K562 (cell line): Measurements from ENCODE around the gene FLOT2. TPM values are rescaled to one million over a fixed set of nuclear protein-coding genes. Genes with fewer than 3 reads are reported as not detected.

ENCODE experiments used
- HMGN3 ChIP-seq: IDR thresholded peaks from 2 replicates; pipeline ENCODE4 v1.6.1; 2011; ENCODE audit warnings: borderline replicate concordance, low read depth, mild to moderate bottlenecking, mixed read lengths, low read length; ENCODE audit not compliant: insufficient read length; ENCODE audit errors: extremely low read depth
- MAFF ChIP-seq: IDR thresholded peaks from 2 replicates; pipeline ENCODE4 v1.6.1; 2012; ENCODE audit warnings: low read length, improper control_type of control experiment
- MAZ ChIP-seq, 2 experiments: fragments of 450-650 bp in 1 of 2; sonication (generic) in 1 of 2; formaldehyde crosslinking; IDR thresholded peaks in 1 of 2; conservative IDR thresholded peaks in 1 of 2; 2 replicates each; pipeline versions ENCODE4 v1.4.0 to v1.5.0; 2020; ENCODE audit warnings: mild to moderate bottlenecking in 1 of 2, missing genetic modification reagents in 1 of 2
- MED1 ChIP-seq: sonication (generic); formaldehyde crosslinking; IDR thresholded peaks from 2 replicates; pipeline ENCODE4 v1.8.1; 2023; ENCODE audit warnings: missing genetic modification reagents, borderline replicate concordance
- MIER1 ChIP-seq: fragments of 450-650 bp; IDR thresholded peaks from 2 replicates; pipeline ENCODE4 v1.6.1; 2016; ENCODE audit warnings: antibody characterized with exemption, mild to moderate bottlenecking, low read depth
- NONO ChIP-seq, 2 experiments: fragments of 200-400 bp in 1 of 2; fragments of 450-650 bp in 1 of 2; formaldehyde crosslinking in 1 of 2; IDR thresholded peaks; 2 replicates each; pipeline ENCODE4 v1.6.1; 2017; ENCODE audit warnings: low read depth in 2 of 2, mild to moderate bottlenecking in 2 of 2, moderate library complexity in 2 of 2, low read length in 1 of 2
- RBM39 ChIP-seq: fragments of 200-400 bp; formaldehyde crosslinking; optimal IDR thresholded peaks from 2 replicates; pipeline ENCODE3; 2018; ENCODE audit warnings: low read depth, low read length
- RCOR1 ChIP-seq, 2 experiments: IDR thresholded peaks; 2 replicates each; pipeline ENCODE4 v1.6.1; 2012; ENCODE audit warnings: low read depth in 2 of 2, low read length in 2 of 2, borderline replicate concordance in 1 of 2, improper control_type of control experiment in 1 of 2
- SAP30 ChIP-seq: fragments of 200-600 bp; sonication (generic); IDR thresholded peaks from 2 replicates; pipeline ENCODE4 v1.6.1; 2012; ENCODE audit warnings: borderline replicate concordance, low read depth, mild to moderate bottlenecking, moderate library complexity, low read length, control low read depth, inconsistent platforms; ENCODE audit not compliant: insufficient read depth, poor library complexity, severe bottlenecking
- SPI1 ChIP-seq: IDR thresholded peaks from 2 replicates; pipeline ENCODE4 v1.6.1; 2011; ENCODE audit warnings: low read depth, low read length, control low read depth, borderline replicate concordance
- TBP ChIP-seq: optimal IDR thresholded peaks from 2 replicates; pipeline ENCODE3; 2011; ENCODE audit warnings: low read depth, low read length, improper control_type of control experiment
- THAP12 ChIP-seq: fragments of 250-450 bp; sonication (Bioruptor Pico); IDR thresholded peaks from 2 replicates; pipeline ENCODE4 v1.9.0; 2021; ENCODE audit warnings: mild to moderate bottlenecking, inconsistent platforms
- ZNF165 ChIP-seq: fragments of 250-450 bp; sonication (Bioruptor Pico); IDR thresholded peaks from 2 replicates; pipeline ENCODE4 v1.4.0; 2020; ENCODE audit warnings: borderline replicate concordance
- ZNF239 ChIP-seq: fragments of 250-450 bp; sonication (Bioruptor Pico); IDR thresholded peaks from 2 replicates; pipeline ENCODE4 v1.4.0; 2020; ENCODE audit warnings: mild to moderate bottlenecking
- ZNF507 ChIP-seq: conservative IDR thresholded peaks from 2 replicates; pipeline ENCODE4 v1.6.1; 2017; ENCODE audit warnings: missing genetic modification characterization, missing compliant biosample characterization
- polyA plus RNA-seq, 8 experiments: library from polyadenylated mRNA; depleted of rRNA in 4 of 8; stranded (reverse) in 5 of 8; unstranded in 3 of 8; fragments of >200 nt; fragmentation: Nextera tagmentation in 2 of 8; fragmentation: Illumina TruSeq in 1 of 8; extraction: Ambion mirVana in 2 of 8; extraction: Trizol in 1 of 8; gene quantifications; 2 replicates each; pipeline versions ENCODE4 v1.2.1 to v1.2.3, GENCODE V29; 2011 to 2014; ENCODE audit warnings: inconsistent platforms in 1 of 8, missing spikeins in 1 of 8
- total RNA-seq, 7 experiments: library from RNA; depleted of rRNA in 6 of 7; stranded (reverse); fragments of >200 nt in 6 of 7; fragmentation: Illumina TruSeq in 2 of 7; extraction: Trizol in 2 of 7; gene quantifications; 2 replicates each; pipeline versions ENCODE4 v1.2.1 to v1.2.3, GENCODE V29; 2011 to 2021; ENCODE audit warnings: low replicate concordance in 1 of 7
- TF ChIP-seq, protein P1 (sequence below), 2 experiments: fragments of 450-650 bp; conservative IDR thresholded peaks; 2 replicates each; pipeline ENCODE4 v1.6.1; 2017; ENCODE audit warnings: mild to moderate bottlenecking in 2 of 2, moderate library complexity in 2 of 2
- TF ChIP-seq, protein P2 (sequence below): fragments of 250-450 bp; sonication (Bioruptor Pico); IDR thresholded peaks from 2 replicates; pipeline ENCODE4 v1.4.0; 2020; ENCODE audit warnings: mild to moderate bottlenecking
- TF ChIP-seq, protein P3 (sequence below): sonication (generic); formaldehyde crosslinking; IDR thresholded peaks from 2 replicates; pipeline ENCODE4 v1.8.0; 2022; ENCODE audit warnings: mild to moderate bottlenecking, low read depth, missing genetic modification reagents

The FLOT2 gene
- total and polyA plus RNA-seq, 9 of the 15 experiments (the other 6 are each of a cell fraction or from before 2014, with no cell fraction given): 17.5 to 138 (median 41.7) TPM

DNA sequence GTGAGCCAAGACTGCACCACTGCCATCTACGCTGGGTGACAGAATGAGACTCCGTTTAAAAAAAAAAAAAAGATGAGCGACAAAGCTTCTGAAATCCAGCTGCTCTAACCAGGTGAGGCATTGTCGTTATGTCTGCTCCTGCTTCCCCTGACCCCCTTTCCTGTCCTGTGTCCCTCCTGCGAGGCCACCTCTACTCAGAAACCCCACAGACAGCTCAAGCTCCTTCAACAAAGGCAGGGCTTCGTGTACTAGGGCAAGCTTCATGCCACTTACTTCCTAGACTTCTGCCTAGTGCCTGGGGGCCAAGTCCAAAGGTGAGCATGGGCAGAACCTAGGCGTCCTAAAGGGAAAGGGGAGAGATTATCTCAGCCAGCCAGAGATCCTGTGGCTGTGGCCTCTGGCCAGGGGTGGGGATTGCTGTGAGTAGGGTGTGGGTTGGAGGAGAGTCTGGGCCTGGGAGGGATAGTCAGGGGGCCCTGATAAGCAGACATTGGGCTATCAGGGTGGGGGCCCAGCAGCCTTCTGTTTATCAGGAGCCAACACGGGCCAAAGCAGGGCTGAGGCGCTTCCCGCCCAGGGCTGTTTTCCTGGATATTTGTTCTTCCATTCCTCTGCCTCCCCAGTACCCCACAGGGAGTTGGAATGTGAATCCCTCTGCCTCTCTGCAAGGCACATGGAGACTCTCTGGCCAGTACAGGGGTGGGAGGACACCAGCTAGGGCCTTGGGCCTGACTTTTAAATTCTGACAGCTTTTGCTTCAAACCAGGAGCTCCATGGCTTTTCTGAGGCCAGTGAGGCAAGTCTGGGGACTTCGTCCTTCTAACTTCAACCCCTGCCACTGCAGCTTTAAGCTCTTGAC lies 32.3 kb downstream of the FLOT2 start (continued):
- TF ChIP-seq, protein P1, sequence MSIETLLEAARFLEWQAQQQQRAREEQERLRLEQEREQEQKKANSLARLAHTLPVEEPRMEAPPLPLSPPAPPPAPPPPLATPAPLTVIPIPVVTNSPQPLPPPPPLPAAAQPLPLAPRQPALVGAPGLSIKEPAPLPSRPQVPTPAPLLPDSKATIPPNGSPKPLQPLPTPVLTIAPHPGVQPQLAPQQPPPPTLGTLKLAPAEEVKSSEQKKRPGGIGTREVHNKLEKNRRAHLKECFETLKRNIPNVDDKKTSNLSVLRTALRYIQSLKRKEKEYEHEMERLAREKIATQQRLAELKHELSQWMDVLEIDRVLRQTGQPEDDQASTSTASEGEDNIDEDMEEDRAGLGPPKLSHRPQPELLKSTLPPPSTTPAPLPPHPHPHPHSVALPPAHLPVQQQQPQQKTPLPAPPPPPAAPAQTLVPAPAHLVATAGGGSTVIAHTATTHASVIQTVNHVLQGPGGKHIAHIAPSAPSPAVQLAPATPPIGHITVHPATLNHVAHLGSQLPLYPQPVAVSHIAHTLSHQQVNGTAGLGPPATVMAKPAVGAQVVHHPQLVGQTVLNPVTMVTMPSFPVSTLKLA (conservative IDR thresholded peaks at IDR 0.05): peak; percentile 68 to 84
- TF ChIP-seq HMGN3 (peak; percentile 100), ZNF165 (no peak), MAZ (CRISPR knock-in tag; conservative IDR thresholded peaks at IDR 0.05 in 1 of 2, IDR thresholded peaks at IDR 0.05 in 1 of 2) (peak; percentile 94 to 99), THAP12 (CRISPR knock-in tag) (peak; percentile 73; the same call in 1 of the 2 replicates), TBP (peak; percentile 60), MED1 (CRISPR knock-in tag) (no peak), SAP30 (no peak), ZNF239 (CRISPR knock-in tag) (peak; percentile 66), RCOR1 (IDR thresholded peaks at IDR 0.05; ENCODE audit: borderline replicate concordance in 1 of 2, low read depth in 2 of 2, low read length in 2 of 2) (peak; percentile 91 to 97; a peak in 3 of 4 replicates), SPI1 (no peak), MIER1 (no peak; the same call in 1 of the 2 replicates), MAFF (peak; percentile 21; the same call in 1 of the 2 replicates), RBM39 (peak; percentile 79), NONO (IDR thresholded peaks at IDR 0.05; ENCODE audit: low read depth in 2 of 2, low read length in 1 of 2) (peak in 1 of 2 experiments; percentile 96; a peak in 2 of 4 replicates), ZNF507 (tag) (no peak)
- TF ChIP-seq, protein P2, sequence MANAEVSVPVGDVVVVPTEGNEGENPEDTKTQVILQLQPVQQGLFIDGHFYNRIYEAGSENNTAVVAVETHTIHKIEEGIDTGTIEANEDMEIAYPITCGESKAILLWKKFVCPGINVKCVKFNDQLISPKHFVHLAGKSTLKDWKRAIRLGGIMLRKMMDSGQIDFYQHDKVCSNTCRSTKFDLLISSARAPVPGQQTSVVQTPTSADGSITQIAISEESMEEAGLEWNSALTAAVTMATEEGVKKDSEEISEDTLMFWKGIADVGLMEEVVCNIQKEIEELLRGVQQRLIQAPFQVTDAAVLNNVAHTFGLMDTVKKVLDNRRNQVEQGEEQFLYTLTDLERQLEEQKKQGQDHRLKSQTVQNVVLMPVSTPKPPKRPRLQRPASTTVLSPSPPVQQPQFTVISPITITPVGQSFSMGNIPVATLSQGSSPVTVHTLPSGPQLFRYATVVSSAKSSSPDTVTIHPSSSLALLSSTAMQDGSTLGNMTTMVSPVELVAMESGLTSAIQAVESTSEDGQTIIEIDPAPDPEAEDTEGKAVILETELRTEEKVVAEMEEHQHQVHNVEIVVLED (CRISPR knock-in tag): peak; percentile 40; the same call in 1 of the 2 replicates
- TF ChIP-seq, protein P3, sequence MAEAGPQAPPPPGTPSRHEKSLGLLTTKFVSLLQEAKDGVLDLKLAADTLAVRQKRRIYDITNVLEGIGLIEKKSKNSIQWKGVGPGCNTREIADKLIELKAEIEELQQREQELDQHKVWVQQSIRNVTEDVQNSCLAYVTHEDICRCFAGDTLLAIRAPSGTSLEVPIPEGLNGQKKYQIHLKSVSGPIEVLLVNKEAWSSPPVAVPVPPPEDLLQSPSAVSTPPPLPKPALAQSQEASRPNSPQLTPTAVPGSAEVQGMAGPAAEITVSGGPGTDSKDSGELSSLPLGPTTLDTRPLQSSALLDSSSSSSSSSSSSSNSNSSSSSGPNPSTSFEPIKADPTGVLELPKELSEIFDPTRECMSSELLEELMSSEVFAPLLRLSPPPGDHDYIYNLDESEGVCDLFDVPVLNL (CRISPR knock-in tag): 0 out of 2 replicates have a peak, but pooled peaks have one; percentile 24
